ENCODE measurements around the gene PPFIA1. TPM values are rescaled to one million over a fixed set of nuclear protein-coding genes. Genes with fewer than 3 reads are reported as not detected.

Gene PPFIA1
- total RNA-seq, 1 experiment from 2014 or later: 63.4 TPM

- DNase-seq: no peak
- H3K14ac ChIP-seq (ENCODE audit: insufficient read depth, low read length): no peak overlapping the region
- H3K27ac ChIP-seq (ENCODE audit: insufficient read length, low read depth, low read length): no peak overlapping the region
- Mint-ChIP-seq H3K36me3 (ENCODE audit: insufficient read depth in 1 of 3, low read depth in 3 of 3) (peaks cover 44 to 77% (median 66%) of the 10 kb centered on the region in 3 experiments), H3K27me3 (ENCODE audit: low read depth) (no peaks in the 10 kb centered on the region), H3K4me3 (no peak overlapping the region), H3K9me3 (no peaks in the 10 kb centered on the region), H3K4me1 (peaks cover 7 to 12% of the 10 kb centered on the region in 2 experiments), H3K27ac (peak overlapping the region in 1 of 3 experiments; percentile 35; a peak in 2 of 7 replicates)
- WGBS (ENCODE audit: extremely low coverage, insufficient read length, low lambda C conversion rate): no CpG with 5 or more reads among the region's 2 CpGs
- no peak for TF ChIP-seq CTCF (conservative IDR thresholded peaks at IDR 0.05)
- H4K20me1 ChIP-seq (ENCODE audit: control insufficient read depth, insufficient read depth, insufficient read length): no peaks in the 10 kb centered on the region
- no peak overlapping the region for H2AK5ac ChIP-seq (ENCODE audit: insufficient read length, low read length)
- H3K79me2 ChIP-seq (ENCODE audit: insufficient read depth, low read length): no peaks in the 10 kb centered on the region
- no peaks in the 10 kb centered on the region for H3K4me1 ChIP-seq (ENCODE audit: insufficient read depth, low read length)
- H3K4me2 ChIP-seq (ENCODE audit: insufficient read depth, insufficient read length, low read length): no peak overlapping the region
- no peak overlapping the region for H4K8ac ChIP-seq (replicated peaks; ENCODE audit: insufficient read length, low read depth, low read length)
- H2AFZ ChIP-seq (ENCODE audit: low read length): no peak overlapping the region
- H2BK15ac ChIP-seq (ENCODE audit: low read depth, low read length): no peak overlapping the region
- H2BK20ac ChIP-seq (ENCODE audit: low read depth, low read length, poor library complexity, severe bottlenecking): no peak overlapping the region
- no peaks in the 10 kb centered on the region for H3K9me3 ChIP-seq (ENCODE audit: control insufficient read depth, low read depth, low read length)
- no peak overlapping the region for H2BK120ac ChIP-seq (ENCODE audit: low read depth, low read length, poor library complexity, severe bottlenecking)
- no peak overlapping the region for H2BK5ac ChIP-seq (ENCODE audit: insufficient read length, low read length)
- no peak overlapping the region for H3K56ac ChIP-seq (ENCODE audit: insufficient read length, low read depth, low read length)
- H3K18ac ChIP-seq (ENCODE audit: insufficient read length, low read depth, low read length): no peak overlapping the region
- no peak overlapping the region for H3T11ph ChIP-seq (ENCODE audit: low read length)
- no peaks in the 10 kb centered on the region for H3K23me2 ChIP-seq (ENCODE audit: insufficient read length, low read depth, low read length, poor library complexity, severe bottlenecking)
- no peak overlapping the region for H4K5ac ChIP-seq (ENCODE audit: insufficient read length, low read depth, low read length)
- H3K23ac ChIP-seq (ENCODE audit: insufficient read length, low read depth, low read length): no peak overlapping the region
- H3K27me3 ChIP-seq (ENCODE audit: insufficient read depth, low read length): no peaks in the 10 kb centered on the region
- peaks cover 4% of the 10 kb centered on the region for H3K79me1 ChIP-seq (ENCODE audit: insufficient read depth, low read depth, low read length, poor library complexity, severe bottlenecking)
- no peak overlapping the region for H4K91ac ChIP-seq (ENCODE audit: insufficient read length, low read depth, low read length)
- no peak overlapping the region for H3K4ac ChIP-seq (ENCODE audit: low read depth, low read length)
- no peak overlapping the region for H2BK12ac ChIP-seq (ENCODE audit: insufficient read length, low read depth, low read length)
- no peak overlapping the region for H3K9ac ChIP-seq (ENCODE audit: extremely low read depth, insufficient read length, low read length)
These were observed 56.3 kb downstream of the PPFIA1 start for GRCh38 chr11:70326833-70327232.

Measured in H9 (cell line).